COLO829 (cell line): ENCODE data around the gene TMEM43.
A peak's percentile ranks its signal among the peaks of the same experiment; 100 is the strongest.

Experiments
- DNase-seq: peaks from one replicate; pipeline ENCODE4 v3.0.0; 2012; ENCODE audit warnings: low spot score

TMEM43 gene

GRCh38 chr3:14121859-14122258 is 3.0 kb upstream of the TMEM43 start:
- no peak for DNase-seq

- DNase-seq = no peak
These were observed 2.6 kb upstream of the TMEM43 start for GRCh38 chr3:14122301-14122700.

GRCh38 chr3:14123308-14124222 is 1.3 kb upstream of the TMEM43 start:
- no peak for DNase-seq

GRCh38 chr3:14124223-14124614 is 633 bp upstream of the TMEM43 start:
- DNase-seq = no peak

GRCh38 chr3:14125193-14126016 is 553 bp downstream of the TMEM43 start:
- peak; percentile 35 for DNase-seq

GRCh38 chr3:14126017-14126886 is 1.4 kb downstream of the TMEM43 start:
- DNase-seq = no peak

- no peak for DNase-seq
These were observed 2.1 kb downstream of the TMEM43 start for GRCh38 chr3:14126887-14127505.

GRCh38 chr3:14127516-14128161 is 2.8 kb downstream of the TMEM43 start:
- DNase-seq = no peak

GRCh38 chr3:14128724-14129123 is 3.9 kb downstream of the TMEM43 start:
- no peak for DNase-seq

GRCh38 chr3:14129296-14129695 is 4.4 kb downstream of the TMEM43 start:
- no peak for DNase-seq

GRCh38 chr3:14130230-14130629 is 5.4 kb downstream of the TMEM43 start:
- no peak for DNase-seq

GRCh38 chr3:14130707-14131106 is 5.9 kb downstream of the TMEM43 start:
- DNase-seq = no peak

- DNase-seq = no peak
These were observed 6.3 kb downstream of the TMEM43 start for GRCh38 chr3:14131134-14131533.

GRCh38 chr3:14132120-14132519 is 7.3 kb downstream of the TMEM43 start:
- no peak for DNase-seq

GRCh38 chr3:14132689-14133088 is 7.8 kb downstream of the TMEM43 start:
- no peak for DNase-seq

GRCh38 chr3:14133188-14133800 is 8.4 kb downstream of the TMEM43 start:
- DNase-seq = no peak

GRCh38 chr3:14133876-14134275 is 9.0 kb downstream of the TMEM43 start:
- DNase-seq = no peak

- no peak for DNase-seq
These were observed 9.4 kb downstream of the TMEM43 start for GRCh38 chr3:14134291-14134690.

GRCh38 chr3:14135581-14135980 is 10.7 kb downstream of the TMEM43 start:
- no peak for DNase-seq

- no peak for DNase-seq
These were observed 12.2 kb downstream of the TMEM43 start for GRCh38 chr3:14137004-14137403.

GRCh38 chr3:14137445-14137844 is 12.6 kb downstream of the TMEM43 start:
- DNase-seq = no peak
